GM21529 (cell line): ENCODE measurements around the gene CATSPERD.

Source experiments
- ATAC-seq: cut with Tn5 transposase; IDR thresholded peaks from one replicate; pipeline ENCODE4 v1.9.1; 2021; ENCODE audit not compliant: unreplicated experiment

Gene CATSPERD

DNA sequence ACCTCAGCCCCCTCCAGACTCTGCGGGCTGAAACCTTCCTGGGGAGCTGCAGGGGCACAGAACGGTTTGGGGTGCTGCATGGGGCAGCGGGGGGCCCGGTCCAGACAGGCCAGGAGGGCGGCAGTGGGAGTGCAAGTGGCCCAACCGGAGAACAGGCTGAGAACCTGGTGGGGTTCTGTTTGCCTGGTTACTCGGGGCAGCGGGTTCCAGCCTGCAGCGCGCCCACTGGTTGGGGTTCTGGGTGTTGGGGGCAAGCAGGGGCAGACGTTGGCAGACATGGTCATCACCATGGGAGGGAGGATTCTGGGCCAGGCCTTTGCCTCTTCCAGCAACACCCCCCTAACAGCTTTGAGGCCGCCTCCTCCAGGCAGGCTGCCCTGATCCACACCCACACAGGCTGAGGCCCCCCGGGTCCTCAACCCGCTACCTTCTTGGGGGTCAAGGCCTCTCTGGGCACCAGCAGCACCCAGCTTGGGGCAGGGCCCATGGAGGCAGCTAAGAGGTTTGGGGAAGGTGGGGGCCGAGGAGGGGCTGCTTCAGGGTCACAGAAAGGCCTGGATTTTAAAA, 64.2 kb downstream of the CATSPERD start, which contains the start of gene PRR22:
TSS of gene PRR22 (minus strand) at position 166 of the 567 bp plus-strand sequence. CDS start at position 80, 86 bp downstream.
- no peak for ATAC-seq

DNA sequence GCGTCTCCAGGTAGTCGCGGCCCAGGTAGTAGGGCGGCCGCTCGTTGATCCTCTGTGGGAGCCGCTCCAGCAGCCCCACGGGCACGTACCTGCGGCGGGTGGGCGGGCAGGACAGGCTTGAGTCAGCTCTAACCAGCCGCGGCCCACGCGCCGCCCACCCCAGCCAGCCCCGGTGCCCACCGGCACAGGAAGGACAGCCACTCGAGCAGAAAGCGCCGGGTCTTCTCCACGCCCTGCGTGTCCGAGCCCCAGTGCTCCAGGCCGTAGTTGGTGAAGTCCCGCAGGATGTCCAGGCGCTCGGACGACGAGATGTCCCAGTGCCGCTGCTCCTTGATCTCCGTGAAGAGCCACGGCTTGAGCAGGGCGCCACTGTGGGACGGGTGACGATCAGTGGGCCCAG, 65.0 kb downstream of the CATSPERD start:
- no peak for ATAC-seq

DNA sequence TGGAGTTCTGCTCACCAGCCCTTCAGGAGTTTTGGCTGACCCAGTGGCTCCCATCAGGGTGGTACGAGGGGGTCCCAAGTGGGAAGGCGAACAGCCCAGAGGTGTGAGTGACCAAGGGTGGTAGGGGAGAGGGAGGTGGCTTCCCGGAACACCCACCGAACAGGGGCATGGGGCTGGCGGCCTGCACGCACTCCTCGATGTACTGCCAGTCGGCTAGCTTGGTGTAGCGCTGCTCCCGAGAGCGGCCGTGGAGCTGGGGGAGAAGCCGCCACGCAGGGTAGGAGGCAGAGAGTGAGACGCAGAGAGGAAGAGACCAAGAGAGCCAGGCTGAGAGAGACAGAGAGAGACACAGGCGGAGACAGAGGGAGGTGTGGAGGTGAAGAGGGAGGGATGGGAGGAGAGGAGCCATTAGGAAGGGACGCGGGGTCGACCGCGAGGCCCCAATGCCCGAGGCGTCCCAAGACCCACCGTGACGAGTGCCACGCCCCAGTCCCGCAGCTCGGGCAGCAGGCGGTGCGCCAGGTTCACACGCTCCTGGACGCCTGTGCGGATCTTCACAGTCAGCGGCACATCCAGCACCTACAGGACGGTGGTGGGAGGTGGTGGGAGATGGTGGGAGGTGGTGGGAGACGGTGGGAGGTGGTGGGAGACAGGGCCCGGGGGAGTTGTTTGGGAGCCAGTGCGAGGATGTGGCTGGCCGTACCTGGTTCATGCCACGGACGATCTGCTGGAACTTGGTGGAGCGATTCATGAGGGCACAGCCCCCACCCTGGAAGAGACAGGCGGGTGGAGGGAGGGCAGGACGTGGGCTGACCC, 66.4 kb downstream of the CATSPERD start:
- no peak for ATAC-seq

DNA sequence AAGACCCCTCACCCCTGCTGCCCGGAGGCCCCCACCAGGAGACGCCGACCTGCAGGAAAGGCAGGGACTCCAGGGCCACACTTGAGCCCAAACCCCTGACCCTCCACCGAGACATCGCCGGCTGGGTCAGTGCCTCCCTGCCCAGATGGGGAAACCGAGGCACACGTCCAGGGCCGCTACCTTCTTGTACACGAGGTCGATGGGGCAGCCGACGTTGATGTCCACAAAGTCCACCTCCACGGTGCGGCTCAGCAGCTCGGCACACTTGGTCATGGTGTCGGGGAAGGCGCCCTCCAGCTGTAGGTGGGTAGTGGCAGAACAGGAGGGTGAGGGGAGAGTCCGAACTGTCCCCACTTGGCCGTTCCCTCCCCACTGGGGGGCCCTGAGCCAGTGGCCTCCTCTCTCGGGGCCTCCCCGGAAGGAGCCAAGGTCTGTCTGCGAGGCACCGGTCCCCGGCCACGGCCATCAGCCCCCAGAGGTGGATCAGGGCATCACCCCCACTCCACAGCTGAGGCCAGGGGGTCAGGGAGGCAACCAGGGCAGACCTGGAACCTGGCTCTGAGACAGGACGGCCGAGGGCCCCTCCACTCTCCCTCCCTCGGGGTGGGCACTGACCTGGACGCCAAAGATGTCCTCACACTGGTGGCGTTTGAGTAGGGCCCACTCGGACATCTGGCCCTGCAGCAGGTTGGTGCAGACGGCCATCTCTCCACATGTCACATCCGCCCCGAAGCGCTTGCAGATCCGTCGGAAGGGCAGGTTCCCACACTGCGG, 67.2 kb downstream of the CATSPERD start:
- ATAC-seq = no peak

DNA sequence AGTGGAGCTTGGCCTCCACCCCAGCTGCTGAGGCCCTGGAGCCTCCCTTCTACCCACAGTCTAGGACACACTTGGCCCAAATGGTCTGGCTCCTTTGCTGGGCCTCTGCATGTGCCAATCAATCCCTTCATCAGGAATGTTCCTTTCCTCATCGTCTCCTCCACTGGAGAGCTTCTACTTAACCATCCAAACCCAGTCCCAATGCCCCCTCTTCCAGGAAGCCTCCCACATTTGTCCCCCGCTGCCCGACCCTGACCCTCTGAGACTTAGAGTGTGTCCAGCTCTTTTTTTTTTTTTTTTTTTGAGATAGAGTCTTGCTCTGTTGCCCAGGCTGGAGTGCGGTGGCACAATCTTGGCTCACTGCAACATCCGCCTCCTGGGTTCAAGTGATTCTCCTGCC, 68.0 kb downstream of the CATSPERD start:
- no peak for ATAC-seq

DNA sequence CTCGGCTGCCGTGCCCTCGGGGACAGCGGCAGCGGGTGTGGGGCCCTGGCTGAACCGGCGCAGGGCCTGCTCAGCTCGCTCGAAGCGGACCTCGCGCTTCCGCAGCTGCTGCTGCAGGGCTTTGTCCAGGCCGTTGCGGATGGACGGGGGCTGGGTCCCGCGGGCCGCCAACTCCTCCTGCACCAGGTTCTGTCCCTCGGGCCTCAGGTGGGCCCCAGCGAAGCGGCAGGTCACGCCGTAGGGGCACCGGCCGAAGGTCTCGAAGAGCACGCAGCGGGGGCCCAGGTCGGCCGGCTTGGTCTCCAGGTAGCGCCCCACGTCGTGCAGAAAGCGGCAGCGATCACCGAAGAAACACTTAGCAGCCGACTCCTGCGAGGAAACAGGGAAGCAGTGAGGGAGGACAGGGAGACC, 68.9 kb downstream of the CATSPERD start:
- ATAC-seq = no peak

DNA sequence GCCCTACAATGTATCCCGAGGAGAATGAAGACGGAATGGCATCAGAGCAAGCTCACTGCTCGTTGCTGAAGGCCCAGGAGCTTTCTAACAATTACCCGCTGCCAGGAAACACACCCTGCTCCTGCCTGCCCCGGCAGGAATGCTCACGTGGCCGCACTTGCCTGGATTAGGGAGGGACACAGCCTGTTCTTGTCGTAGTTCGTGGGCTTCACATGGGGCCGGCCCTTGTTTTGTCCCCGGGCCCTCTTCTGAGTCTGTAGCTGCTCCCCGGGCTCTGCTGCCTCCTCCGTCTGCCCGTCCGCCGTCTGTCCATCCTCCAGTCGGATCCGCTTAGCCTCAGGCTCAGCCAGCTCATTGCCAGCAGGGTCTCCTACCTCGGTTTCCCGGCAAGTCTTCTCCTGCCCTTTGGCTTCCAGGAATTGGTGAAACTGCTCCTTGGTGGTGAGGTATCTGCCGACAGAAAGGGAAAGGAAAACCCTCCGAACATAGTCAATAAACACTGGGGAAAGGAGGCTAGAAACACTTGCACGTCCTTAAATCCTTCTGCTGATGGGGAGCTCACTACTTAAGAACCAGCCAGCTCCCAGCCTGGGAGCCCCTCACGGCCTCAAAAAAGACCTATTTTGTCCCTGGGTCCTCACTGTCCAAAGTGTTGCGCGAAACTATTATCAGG, 69.6 kb downstream of the CATSPERD start:
- no peak for ATAC-seq

DNA sequence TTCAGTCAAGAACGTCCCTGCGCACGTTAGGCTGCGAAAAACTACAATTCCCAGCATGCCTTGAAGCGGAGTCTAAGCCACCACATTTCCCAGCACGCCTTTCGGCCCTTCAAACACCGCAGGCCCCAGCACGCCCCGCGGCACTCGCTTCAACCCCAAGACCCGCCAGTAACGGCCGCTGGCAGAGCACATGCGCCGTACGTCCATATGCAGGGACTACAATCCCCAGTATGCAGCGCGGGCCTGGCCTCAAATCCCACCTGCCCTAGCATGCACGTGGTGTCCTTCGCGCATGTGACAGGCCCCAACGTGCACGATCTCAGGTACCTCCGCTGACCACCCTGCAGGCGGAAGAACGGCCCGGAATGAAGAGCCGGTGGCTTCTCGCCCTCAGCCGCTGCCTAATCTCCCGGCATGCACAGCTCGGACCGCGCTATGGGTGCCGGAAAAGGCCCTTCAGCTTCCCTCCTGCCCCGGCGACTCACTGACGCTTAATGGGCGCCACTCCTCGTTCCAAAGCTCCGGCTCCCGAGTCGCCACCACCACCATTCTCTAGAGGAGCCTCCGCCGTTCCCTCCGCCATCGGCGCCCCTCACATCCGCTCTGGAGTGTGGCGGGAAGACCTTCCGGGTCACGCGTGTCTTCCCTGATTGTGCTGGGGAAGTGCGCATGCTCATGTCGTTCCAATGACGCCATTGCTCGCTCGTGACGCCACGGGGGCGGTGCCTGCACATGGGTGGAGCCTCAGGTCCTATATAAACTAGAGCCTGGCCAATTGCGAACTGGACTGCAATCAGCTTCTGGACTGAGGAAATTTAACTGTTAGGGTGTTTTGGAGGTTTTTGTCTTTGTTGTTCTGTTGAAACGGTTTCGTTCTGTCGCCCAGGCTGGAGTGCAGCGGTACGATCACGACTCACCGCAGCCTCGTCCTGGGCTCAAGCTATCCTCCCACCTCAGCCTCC, 70.4 kb downstream of the CATSPERD start, which contains the start of gene DUS3L:
TSS of gene DUS3L (minus strand) at position 605 of the 962 bp plus-strand sequence. CDS start at position 583, 22 bp downstream.
- ATAC-seq = peak; percentile 88

DNA sequence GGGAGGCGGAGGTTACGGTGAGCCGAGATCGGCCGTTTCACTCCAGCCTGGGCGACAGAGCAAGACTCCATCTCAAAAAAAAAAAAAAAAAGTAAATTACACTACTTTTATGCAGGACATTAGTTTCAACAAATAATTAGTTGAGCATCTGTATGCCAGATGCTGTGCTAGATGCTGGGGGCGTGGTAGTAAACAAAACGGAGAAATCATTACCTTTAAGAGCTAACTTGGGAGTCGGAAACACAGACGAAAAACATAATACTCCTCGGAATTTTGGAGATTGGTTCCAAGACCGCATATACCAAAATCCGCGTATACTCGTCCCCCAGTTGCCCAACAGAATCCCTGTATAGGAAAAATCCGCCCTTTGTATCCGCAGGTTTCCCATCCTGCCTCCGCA, 71.8 kb downstream of the CATSPERD start:
- no peak for ATAC-seq

DNA sequence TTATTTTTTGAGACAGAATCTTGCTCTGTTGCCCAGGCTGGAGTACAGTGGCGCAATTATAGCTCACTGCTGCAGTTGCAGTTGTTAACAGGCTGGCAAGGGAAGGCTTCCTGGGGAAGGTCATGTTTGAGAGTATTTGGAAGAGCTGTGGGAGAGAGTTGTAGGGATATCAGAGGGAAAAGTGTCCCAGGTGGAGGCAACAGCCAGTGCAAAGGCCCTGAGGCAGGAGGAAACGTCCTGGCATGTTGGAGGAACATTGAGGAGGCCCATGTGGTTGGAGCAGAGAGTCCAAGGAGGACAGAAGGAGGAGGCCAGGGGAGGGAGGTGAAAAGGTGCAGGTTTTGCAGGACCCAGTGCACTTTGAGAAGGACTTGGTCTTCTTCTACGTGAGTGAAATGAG, 72.8 kb downstream of the CATSPERD start:
- ATAC-seq = no peak

DNA sequence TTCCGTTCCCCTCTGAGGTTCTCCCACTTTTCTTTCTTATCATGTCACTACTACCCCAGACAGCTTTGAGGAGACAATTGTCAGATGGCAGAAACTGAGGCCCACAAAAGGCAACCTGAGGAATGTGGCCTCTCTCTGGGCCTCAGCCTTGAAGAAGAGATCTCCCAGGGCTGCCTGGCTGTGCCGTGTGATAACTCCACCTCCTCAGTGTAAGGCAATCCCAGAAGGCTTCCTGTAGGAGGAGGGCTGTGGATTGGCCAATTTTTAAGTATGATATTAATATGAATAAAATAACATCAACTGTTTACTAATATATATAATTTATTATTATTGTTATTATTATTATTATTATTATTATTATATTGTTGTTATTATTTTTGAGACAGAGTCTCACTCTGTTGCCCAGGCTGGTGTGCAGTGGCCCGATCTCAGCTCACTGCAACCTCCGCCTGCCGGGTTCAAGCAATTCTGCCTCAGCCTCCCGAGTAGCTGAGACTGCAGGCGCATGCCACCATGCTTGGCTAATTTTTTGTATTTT, 75.0 kb downstream of the CATSPERD start:
- no peak for ATAC-seq

DNA sequence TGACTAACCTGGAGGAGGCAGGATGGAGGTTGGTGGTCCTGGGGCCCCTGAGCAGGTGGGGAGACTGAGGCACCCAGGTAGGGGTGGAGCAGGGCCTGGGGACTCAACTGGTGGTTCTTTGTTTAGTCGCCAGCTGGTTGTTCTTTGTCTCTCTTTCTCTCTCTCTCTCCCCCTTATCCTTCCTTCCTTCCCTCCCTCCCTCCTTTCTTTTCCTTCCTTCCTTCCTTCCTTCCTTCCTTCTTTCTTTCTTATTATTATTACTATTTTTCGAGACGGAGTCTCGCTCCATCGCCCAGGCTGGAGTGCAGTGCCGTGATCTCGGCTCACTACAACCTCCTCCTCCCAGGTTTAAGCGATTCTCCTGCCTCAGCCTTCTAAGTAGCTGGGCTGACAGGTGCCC, 77.8 kb downstream of the CATSPERD start:
- ATAC-seq = no peak

DNA sequence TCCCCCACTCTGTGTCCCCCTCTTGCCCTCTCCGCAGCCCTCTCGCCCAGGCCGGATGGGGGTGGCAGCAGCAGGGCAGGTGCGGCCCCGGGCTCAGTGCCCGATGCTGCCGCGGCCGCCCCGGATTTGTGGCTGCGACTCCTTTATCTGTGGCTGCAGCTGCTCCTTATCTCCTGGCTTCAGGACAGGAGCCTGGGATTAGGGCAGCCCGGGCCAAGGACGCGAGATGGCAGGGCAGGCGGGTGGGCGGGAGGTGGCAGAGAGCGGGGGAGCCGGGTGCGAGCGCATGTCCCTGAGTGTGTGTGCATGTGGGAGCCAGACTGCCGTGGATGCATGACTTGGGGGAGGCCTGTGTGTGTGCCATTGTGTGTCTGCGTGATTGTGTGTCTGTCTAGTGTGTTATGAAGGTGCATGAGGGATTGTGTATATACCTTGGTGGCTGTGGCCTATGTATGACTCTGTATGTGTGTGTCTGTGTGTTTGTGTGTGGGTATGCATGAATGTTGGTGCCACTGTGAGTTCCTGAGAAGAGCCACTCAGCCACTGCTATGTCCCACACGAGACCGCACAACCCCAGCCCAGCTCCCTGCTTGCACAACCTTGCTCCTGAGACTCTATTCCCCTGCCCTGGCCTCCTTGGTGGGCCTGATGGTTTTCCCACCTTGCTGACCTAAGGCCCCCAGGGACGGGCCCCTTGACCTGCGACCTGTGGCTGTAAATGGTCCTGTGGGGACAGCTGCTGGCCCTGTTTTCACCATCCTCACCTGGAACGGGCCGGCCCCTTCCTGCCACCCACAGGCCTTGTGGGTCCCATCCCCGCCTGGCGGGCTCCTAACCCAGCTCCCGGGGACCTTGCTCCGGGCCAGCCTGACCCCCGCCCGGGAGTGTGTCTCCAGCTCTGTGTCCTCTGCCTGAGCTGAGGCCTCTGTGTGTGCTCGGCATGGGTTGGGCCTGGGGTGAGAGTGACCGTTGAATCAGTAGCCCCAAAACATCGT, 79.1 kb downstream of the CATSPERD start:
- no peak for ATAC-seq

DNA sequence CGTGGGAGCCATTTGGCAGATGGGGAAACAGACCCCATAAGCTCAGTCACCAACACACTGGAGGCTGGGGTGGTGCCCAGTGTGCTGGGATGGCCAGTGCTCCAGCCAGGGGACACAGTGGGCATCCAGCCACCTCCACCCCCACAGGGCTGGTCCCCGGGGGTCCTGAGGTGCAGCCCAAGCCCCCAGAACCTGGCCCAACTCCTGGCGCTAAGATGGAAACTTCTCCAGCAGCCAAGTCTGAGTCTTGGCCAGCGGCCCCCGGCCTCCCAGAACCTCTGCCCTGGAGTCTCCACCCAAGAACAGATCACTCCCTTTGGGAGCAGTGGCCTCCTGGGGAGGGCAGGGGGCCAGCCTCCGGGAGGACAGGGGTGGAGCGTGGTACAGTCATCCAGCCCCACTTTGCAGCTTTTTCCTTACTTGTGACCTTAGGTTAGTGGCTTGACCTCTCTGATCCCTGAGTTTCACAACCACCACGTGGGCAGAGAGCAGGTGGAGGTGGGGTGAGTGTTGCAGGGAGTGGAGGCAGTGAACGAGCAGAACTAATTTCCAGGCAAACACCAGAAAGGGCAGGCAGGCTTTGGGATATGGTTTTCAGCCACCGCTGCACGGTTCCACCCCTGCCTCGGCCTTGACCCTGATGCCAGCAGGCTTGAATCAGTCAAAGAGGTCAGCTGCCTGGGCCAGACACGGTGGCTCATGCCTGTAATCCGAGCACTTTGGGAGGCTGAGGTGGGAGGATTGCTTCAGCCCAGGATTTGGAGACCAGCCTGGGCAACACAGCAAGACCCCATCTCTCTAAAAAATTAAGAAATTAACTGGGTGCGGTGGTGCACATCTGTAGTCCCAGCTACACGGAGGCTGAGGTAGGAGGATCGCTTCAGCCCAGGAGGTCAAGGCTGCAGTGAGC, 80.2 kb downstream of the CATSPERD start:
- ATAC-seq = no peak

DNA sequence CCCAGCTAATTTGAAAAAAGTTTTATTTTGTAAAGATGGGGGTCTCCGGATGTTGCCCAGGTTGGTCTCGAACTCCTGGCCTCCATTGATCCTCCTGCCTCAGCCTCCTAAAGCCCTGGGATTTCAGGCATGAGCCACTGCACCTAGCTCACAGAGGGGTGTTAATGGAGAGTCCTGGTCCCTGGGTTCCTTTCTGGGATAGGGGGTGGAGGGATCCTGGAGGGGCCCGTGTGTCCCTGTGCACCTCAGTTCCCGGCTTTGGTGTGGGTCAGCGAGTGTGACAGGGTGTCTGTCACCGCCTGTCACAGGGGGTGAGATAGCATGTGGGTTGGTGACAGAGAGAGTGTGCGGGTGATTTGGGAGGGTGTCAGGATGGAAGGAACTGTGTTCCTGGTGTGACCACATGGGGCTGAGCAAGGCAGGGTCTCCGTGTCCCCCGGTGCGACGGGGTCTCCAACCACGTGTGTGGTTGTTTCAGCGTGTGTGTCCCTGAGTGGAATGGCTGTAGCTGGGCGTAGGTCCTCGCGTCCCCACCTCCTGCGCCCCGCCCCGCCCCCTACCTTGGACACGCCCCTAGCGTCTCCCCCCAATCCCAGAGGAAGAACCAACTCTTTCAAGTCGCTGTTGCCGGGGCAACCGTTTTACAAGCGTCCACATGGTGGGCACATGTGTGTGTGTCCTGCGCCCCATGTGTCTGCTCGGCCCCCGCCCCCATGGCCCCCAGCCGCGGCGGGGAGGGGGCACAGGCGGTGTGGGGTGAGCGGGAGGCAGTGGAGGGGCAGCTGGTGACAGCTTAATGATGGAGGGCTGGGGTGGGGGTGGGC, 81.6 kb downstream of the CATSPERD start:
- no peak for ATAC-seq

DNA sequence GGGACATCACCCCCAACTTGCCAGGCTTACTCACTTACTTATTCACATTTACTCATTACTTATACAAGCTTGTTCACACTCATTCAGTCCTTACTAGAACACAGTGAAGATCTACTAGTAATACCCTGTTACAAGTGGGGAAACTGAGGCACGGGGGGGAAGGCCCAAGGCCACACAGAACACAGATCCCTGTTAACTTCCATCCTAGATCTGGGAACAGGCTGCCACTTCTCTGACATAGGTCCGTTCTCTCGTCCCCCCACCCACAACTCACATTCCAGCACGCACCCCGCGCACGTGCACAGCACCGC, 83.0 kb downstream of the CATSPERD start:
- ATAC-seq = no peak
